Loucy (cell line): Measurements from ENCODE around the gene CSKMT.

Source experiments
- EZH2phosphoT487 ChIP-seq: fragments of 200-600 bp; IDR thresholded peaks from 2 replicates; pipeline ENCODE4 v1.6.1; 2018; ENCODE audit warnings: antibody characterized with exemption, mild to moderate bottlenecking, moderate library complexity, borderline replicate concordance
- TF ChIP-seq, protein P1 (sequence below): fragments of 200-600 bp; sonication (generic); conservative IDR thresholded peaks from 2 replicates; pipeline ENCODE4 v1.5.1; 2014; ENCODE audit warnings: mild to moderate bottlenecking, antibody characterized with exemption, low read length

DNA sequence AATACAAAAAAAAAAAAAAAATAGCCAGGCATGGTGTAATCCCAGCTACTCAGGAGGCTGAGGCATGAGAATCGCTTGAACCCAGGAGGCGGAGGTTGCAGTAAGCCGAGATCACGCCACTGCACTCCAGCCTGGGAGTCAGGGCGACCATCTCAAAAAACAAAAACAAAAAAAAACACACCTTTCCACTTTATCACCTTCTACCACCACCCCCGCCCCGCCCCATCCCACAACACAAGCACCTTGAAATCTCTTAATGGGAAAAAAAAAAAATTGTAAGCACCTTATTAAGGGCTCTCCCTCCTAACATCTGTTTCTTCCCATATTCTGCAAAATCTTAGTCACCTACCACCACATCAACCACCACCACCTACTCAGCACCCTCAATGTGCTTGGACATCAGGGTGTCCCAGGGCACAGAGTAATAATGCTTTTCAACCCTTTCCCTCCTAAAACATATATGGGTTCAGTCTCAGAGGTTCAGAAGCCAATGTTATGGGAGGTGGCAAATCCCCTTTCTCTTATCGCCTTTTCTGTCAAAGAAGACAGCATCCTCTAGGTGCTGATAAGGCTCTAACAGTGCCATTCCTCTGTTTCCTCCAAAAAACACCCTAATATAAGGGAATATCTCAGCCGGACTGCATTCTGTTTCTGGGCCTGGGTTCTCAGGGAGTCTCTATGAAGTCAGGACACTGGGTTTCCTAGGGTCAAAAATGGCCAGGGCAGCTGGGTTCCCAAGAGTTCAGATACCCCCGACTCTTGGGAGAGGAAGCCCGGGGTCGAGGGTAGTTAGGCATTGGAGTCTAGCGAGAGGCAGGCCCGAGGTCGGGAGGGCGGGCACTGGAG lies 12.7 kb upstream of the CSKMT start:
- TF ChIP-seq, protein P1, sequence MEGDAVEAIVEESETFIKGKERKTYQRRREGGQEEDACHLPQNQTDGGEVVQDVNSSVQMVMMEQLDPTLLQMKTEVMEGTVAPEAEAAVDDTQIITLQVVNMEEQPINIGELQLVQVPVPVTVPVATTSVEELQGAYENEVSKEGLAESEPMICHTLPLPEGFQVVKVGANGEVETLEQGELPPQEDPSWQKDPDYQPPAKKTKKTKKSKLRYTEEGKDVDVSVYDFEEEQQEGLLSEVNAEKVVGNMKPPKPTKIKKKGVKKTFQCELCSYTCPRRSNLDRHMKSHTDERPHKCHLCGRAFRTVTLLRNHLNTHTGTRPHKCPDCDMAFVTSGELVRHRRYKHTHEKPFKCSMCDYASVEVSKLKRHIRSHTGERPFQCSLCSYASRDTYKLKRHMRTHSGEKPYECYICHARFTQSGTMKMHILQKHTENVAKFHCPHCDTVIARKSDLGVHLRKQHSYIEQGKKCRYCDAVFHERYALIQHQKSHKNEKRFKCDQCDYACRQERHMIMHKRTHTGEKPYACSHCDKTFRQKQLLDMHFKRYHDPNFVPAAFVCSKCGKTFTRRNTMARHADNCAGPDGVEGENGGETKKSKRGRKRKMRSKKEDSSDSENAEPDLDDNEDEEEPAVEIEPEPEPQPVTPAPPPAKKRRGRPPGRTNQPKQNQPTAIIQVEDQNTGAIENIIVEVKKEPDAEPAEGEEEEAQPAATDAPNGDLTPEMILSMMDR = no peak
- no peak for TF ChIP-seq EZH2phosphoT487
